Measurements from ENCODE around the gene SCGB3A1. TPM values are rescaled to one million over a fixed set of nuclear protein-coding genes. Genes with fewer than 3 reads are reported as not detected.

SCGB3A1 gene
- total and polyA plus RNA-seq, 2 of the 4 experiments (the other 2 are of a cell fraction), result not detected

GRCh38 chr5:180623411-180623834 lies 32.1 kb upstream of the SCGB3A1 start:
- ChIA-PET CTCF (no interaction called here), POLR2A (ENCODE audit: unreplicated experiment) (no interaction called here)
- H2AK5ac ChIP-seq (ENCODE audit: low read depth, low read length), result no peak overlapping the region
- no peak for DNase-seq
- H3K23ac ChIP-seq (ENCODE audit: low read depth, low read length), result no peak overlapping the region
- ATAC-seq (ENCODE audit: low read depth), result no peak
- no peak overlapping the region for H3K14ac ChIP-seq (replicated peaks; ENCODE audit: low read depth, low read length)
- in situ Hi-C loops (cut with MboI; ENCODE audit: low sequenced_read_pairs), result no loop called here
- no TSS peak for BruUV-seq (replicated peaks)
- no peak overlapping the region for H2BK15ac ChIP-seq (ENCODE audit: low read depth, low read length)
- no peak overlapping the region for H3K27ac ChIP-seq (ENCODE audit: insufficient read depth, low read length)
- H4K91ac ChIP-seq (ENCODE audit: insufficient read depth, low read depth, low read length), result no peak overlapping the region
- no peak overlapping the region for H2BK20ac ChIP-seq (ENCODE audit: low read depth, low read length)
- dilution Hi-C loops (cut with HindIII; ENCODE audit: low sequenced_read_pairs, unreplicated experiment), result no loop called here
- no peaks in the 10 kb centered on the region; the same call in 1 of the 2 replicates for H4K20me1 ChIP-seq (ENCODE audit: insufficient read depth, low read length)
- intact Hi-C loops (cut with micrococcal nuclease), result no loop called here
- H3K4me1 ChIP-seq (ENCODE audit: control insufficient read depth, insufficient read depth, low read length), result no peaks in the 10 kb centered on the region
- H3K36me3 ChIP-seq (ENCODE audit: control insufficient read depth, insufficient read depth, low read length), result no peaks in the 10 kb centered on the region
- no peaks in the 10 kb centered on the region for H3K9me1 ChIP-seq (ENCODE audit: insufficient read depth, low read length)
- no peak overlapping the region for H4K5ac ChIP-seq (ENCODE audit: low read depth, low read length)
- no peaks in the 10 kb centered on the region for H3K79me1 ChIP-seq (ENCODE audit: low read depth in 1 of 2, low read length in 2 of 2)
- H2AFZ ChIP-seq (replicated peaks; ENCODE audit: low read length, poor library complexity), result no peak overlapping the region
- H3K4me3 ChIP-seq (ENCODE audit: insufficient read depth, low read depth, low read length), result no peak overlapping the region
- no peak overlapping the region for H3K4ac ChIP-seq (ENCODE audit: low read depth, low read length)
- no peak overlapping the region for H2BK5ac ChIP-seq (ENCODE audit: low read depth, low read length, poor library complexity, severe bottlenecking)
- no peak overlapping the region for H3K9ac ChIP-seq (ENCODE audit: low read depth, low read length)
- H3K4me2 ChIP-seq (ENCODE audit: low read depth, low read length), result no peak overlapping the region
- no peak overlapping the region for H3K18ac ChIP-seq (ENCODE audit: low read depth, low read length)
- no peak overlapping the region for H2BK120ac ChIP-seq (ENCODE audit: low read depth, low read length)
- H4K8ac ChIP-seq (ENCODE audit: low read depth in 2 of 2, low read length in 2 of 2), result no peak overlapping the region
- no peak for TF ChIP-seq RAD21 (IDR thresholded peaks at IDR 0.05; ENCODE audit: low read length)
- TF ChIP-seq BHLHE40 (IDR thresholded peaks at IDR 0.05; ENCODE audit: low read depth, low read length), result no peak
- no peak for TF ChIP-seq RFX5 (IDR thresholded peaks at IDR 0.05; ENCODE audit: low read depth, low read length)
- no peak for TF ChIP-seq MAFK (IDR thresholded peaks at IDR 0.05; ENCODE audit: low read depth, low read length)
- TF ChIP-seq CEBPB (IDR thresholded peaks at IDR 0.05; ENCODE audit: low read depth, low read length), result no peak
- no peak for TF ChIP-seq CTCF (conservative IDR thresholded peaks at IDR 0.05; ENCODE audit: low read depth, low read length)
- no peak for TF ChIP-seq CHD1 (IDR thresholded peaks at IDR 0.05; ENCODE audit: low read depth, low read length)
- TF ChIP-seq SMC3 (IDR thresholded peaks at IDR 0.05; ENCODE audit: low read depth, low read length), result no peak
- TF ChIP-seq, protein P1, sequence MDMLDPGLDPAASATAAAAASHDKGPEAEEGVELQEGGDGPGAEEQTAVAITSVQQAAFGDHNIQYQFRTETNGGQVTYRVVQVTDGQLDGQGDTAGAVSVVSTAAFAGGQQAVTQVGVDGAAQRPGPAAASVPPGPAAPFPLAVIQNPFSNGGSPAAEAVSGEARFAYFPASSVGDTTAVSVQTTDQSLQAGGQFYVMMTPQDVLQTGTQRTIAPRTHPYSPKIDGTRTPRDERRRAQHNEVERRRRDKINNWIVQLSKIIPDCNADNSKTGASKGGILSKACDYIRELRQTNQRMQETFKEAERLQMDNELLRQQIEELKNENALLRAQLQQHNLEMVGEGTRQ (IDR thresholded peaks at IDR 0.05; ENCODE audit: low read depth, low read length), result no peak
- no peak for TF ChIP-seq MXI1 (IDR thresholded peaks at IDR 0.05; ENCODE audit: borderline replicate concordance, low read depth, low read length)
- no peak for TF ChIP-seq NFE2L2 (IDR thresholded peaks at IDR 0.05; ENCODE audit: low read depth, low read length)
- no peak for TF ChIP-seq FOS (IDR thresholded peaks at IDR 0.05; ENCODE audit: low read depth, low read length)
- TF ChIP-seq MAZ (IDR thresholded peaks at IDR 0.05; ENCODE audit: borderline replicate concordance, low read depth, low read length), result no peak
- no peak for TF ChIP-seq POLR2A (IDR thresholded peaks at IDR 0.05; ENCODE audit: low read depth, low read length)
- TF ChIP-seq RCOR1 (IDR thresholded peaks at IDR 0.05; ENCODE audit: insufficient replicate concordance, low read length), result no peak
- TF ChIP-seq ELK1 (IDR thresholded peaks at IDR 0.05; ENCODE audit: borderline replicate concordance, low read depth, low read length), result no peak
- H3K27me3 ChIP-seq (ENCODE audit: control insufficient read depth, insufficient read depth, low read length), result peaks cover 7% of the 10 kb centered on the region; the same call in 1 of the 2 replicates
- no peaks in the 10 kb centered on the region for H3K9me3 ChIP-seq (ENCODE audit: control insufficient read depth, insufficient read depth, low read length)
- no CpG with 5 or more reads among the region's 10 CpGs for WGBS, 2 experiments (ENCODE audit: extremely low coverage in 2 of 2, insufficient read length in 1 of 2)
- no peak overlapping the region for H2AK9ac ChIP-seq (replicated peaks; ENCODE audit: low read depth, low read length, poor library complexity)
- no peak overlapping the region for H3K56ac ChIP-seq (ENCODE audit: extremely low read depth, insufficient read depth, low read length)
